CMK (cell line): ENCODE data around the gene YARS2.

ENCODE experiments used
- DNase-seq: peaks from one replicate; pipeline ENCODE4 v3.0.0-alpha.2; 2010; ENCODE audit warnings: low read depth

Gene YARS2

DNA sequence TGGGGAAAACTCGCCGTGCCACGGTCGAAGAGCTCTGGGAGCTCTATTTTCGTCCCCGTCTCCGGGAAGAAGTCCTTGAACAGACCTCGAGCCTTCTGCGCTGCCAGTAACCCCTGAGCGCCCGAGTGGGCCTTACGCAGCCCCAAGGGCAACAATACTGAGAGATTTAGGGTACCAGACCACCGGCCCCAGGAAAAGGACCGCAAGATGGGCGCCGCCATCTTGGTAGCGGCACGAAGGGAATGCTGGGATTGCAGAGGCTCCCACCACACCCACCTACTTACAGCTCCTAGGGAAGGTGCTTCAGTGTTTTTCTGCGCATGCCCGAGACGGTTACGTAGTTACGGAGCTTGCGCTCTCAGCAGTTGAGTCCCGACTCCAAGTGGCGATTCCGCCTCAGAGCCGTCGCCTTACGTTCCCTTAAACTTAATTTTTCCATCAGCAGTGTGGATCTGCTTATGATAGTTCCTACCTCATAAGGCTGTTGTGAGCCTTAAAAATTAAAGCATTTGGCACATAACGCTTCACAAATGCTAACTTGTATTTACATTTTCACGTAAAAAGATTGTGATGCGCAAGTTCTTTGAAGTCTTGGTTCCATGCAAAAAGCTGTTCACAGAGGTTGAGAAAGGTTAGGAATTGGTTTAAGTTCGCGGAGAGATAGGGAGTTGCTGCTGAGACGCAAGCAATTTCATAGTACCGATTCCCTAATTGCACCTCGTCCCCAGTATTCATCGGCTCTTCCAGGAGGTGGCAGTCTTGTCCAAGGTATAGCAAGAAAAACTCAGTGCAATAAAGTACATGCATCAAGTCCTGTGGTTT is at the start of gene YARS2:
TSS of gene YARS2 (minus strand) at position 244 of the 822 bp plus-strand sequence. CDS start at position 221, 23 bp downstream.
- peak; percentile 95 for DNase-seq

DNA sequence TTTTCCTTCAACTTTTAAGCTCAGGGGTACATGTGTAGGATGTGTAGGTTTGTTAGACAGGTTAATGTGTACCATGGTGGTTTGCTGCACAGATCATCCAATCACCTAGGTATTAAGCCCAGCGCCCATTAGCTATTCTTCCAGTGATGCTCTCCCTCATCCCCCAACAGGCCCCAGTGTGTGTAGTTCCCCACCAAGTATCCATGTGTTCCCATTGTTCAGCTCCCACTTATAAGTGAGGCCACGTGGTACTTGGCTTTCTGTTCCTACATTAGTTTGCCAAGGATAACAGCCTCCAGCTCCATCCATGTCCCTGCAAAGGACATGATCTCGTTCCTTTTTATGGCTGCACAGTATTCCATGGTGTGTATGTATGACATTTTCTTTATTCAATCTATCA is 48.6 kb upstream of the YARS2 start:
- no peak for DNase-seq

- DNase-seq: no peak
Measured at GRCh38 chr12:32801269-32801980, 45.7 kb upstream of the YARS2 start.

DNA sequence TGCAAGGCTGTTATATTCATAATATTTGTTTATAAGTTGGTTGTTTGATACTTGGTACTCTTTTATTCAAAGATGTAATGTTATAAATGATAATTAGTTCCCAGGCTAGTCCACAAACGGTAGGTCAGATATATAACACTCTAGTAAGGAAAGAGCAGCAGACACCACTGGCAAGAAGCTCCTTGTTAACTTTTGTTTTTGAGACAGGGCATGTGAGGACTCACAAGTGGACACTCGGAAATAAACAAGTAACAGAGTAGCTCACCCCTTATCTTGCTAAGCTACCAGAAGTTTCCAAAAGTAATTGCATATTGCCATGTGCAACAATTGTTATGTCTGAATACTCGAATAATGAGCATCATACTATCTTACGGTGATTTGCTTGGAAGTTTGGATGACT is 38.6 kb upstream of the YARS2 start:
- no peak for DNase-seq

DNA sequence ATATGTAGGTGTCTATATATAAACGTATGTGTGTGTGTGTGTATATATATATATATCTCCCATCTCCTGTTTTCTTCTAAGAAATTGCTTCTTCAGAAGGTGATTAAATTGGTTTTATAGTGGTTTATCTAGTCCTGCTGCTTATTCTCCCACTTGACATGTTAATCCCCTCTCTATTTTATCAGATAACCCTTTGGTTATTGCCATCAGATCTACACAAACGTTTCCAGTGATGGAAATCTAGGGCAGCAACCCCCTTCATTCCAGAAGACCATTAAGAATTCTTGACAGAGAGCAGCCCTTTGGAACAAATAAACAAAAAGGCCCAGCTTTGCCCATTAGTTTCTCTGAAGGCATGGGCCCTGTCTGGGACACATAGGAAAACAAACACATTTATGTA is 34.2 kb upstream of the YARS2 start:
- no peak for DNase-seq

- no peak for DNase-seq
Measured at GRCh38 chr12:32789446-32789845, 33.7 kb upstream of the YARS2 start.

- no peak for DNase-seq
Measured at GRCh38 chr12:32788405-32788804, 32.7 kb upstream of the YARS2 start.

- no peak for DNase-seq
Measured at GRCh38 chr12:32785557-32785956, 29.9 kb upstream of the YARS2 start.

- DNase-seq: no peak
Measured at GRCh38 chr12:32783029-32783428, 27.3 kb upstream of the YARS2 start.

DNA sequence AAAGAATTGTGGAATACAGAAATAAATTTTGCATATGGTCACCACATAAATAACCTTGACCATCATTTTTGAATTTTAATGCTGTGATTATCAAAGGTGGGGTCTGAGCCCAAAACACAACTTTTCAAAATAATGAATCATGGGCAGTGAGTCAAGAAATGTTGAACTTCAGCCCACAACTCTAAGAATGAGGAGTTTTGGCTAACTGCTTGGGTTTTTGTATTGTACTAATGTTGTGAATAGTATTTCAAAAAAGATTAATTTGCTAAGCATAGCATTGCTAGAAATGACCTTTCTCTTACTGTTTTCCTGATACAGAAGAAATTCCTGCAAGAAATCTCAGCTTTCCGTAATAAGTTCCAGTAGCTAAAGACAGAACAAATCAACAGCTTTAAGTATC is 24.4 kb upstream of the YARS2 start:
- no peak for DNase-seq

DNA sequence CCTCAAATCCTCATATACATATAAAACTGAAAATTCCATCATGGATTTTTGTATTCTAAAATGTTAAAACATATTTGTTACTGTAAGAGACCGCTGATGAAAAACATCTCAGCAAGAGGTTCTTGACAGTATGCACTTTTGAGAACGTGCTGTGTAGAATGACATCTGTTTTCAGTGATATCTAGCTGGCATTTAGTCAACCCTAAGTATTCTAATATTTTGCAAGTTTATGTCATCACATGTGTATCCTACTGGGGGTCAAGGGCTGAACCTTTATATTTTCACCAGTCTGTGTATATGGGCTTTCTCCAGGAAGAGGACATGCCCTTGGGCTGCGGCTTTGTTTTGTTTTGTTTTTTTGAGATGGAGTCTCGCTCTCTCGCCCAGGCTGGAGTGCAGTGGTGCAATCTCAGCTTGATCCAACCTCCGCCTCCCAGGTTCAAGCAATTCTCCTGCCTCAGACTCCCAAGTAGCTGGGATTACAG is 22.0 kb upstream of the YARS2 start:
- DNase-seq: no peak

DNA sequence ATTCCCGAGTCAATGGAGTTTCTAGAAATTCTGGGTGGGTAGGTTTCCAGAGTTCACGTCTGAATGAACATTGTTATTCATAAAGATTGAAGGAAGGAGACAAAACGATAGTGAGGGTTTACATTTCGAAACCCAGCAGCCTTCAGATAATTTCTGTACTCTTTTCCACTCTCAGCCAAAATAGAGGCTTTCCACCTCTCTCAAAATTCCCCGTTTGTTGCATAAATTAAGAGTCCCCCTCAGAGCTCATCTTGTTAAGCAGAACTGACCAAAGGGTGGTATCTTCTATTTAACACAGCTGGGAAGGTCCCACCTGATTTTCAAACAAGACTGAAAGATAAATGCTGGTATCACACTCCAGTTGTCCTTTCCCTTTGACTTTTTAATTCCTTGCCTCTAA is 21.5 kb upstream of the YARS2 start:
- no peak for DNase-seq

- no peak for DNase-seq
Measured at GRCh38 chr12:32776258-32776657, 20.6 kb upstream of the YARS2 start.

DNA sequence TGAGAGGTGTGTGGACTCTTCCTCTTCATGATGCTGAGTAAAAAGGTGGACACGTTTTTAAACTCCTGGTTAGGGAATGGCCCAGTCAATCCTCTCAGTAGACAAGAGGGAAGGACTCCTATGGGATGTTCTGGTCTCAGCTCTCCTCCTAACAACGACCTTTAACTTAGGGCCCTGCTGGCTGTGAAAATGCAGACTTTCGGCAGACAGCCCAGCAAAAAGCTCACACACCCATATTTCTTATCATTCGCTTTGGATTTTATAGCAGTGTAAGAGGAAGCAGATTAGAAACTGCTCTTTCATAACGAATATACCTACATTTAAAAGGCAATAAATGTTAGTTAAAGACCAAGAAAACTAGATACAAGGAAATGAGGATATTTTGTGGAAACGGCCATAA is 18.0 kb upstream of the YARS2 start:
- DNase-seq: no peak

- no peak for DNase-seq
Measured at GRCh38 chr12:32770141-32770540, 14.4 kb upstream of the YARS2 start.

GRCh38 chr12:32768518-32768917 is 12.8 kb upstream of the YARS2 start:
- no peak for DNase-seq

GRCh38 chr12:32765906-32766305 is 10.2 kb upstream of the YARS2 start:
- no peak for DNase-seq

DNA sequence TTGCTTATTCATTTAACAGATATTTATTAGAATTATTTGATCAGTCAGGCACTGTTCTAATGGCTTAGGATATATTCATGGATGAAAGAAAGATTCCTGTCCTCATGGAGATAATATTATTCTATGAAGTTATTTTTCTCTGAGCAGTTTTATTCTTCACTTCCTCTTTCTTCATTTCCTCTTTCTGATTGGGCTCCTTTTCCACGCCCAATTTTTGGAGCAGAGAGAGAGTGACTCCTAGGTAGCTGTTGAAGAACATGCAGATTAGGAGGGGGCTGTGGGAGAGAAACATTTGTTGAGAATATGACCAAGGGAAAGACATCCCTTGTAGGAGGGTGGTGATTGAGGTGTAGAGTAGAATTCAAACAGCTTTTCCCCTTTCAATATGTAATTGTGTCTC is 6.0 kb upstream of the YARS2 start:
- DNase-seq: no peak

DNA sequence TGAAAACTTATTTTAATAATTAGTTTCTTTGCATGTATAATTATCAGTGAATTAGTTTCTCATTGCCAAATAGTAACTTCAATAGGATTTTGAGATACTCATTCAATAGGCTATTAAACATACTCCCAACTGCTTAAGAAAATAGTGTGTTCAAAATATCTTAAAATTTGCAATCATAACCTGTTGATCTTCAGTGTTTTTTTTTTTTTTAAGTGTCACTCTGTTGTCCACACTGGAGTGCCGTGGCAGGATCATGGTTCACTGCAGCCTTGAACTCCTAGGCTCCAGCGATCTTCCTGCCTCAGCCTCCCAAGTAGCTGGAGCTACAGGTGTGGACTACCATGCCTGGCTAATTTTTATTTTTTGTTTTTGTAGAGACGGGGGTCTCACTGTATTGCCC is 1.5 kb upstream of the YARS2 start:
- no peak for DNase-seq

- no peak for DNase-seq
Measured at GRCh38 chr12:32756476-32757066, 874 bp upstream of the YARS2 start.

DNA sequence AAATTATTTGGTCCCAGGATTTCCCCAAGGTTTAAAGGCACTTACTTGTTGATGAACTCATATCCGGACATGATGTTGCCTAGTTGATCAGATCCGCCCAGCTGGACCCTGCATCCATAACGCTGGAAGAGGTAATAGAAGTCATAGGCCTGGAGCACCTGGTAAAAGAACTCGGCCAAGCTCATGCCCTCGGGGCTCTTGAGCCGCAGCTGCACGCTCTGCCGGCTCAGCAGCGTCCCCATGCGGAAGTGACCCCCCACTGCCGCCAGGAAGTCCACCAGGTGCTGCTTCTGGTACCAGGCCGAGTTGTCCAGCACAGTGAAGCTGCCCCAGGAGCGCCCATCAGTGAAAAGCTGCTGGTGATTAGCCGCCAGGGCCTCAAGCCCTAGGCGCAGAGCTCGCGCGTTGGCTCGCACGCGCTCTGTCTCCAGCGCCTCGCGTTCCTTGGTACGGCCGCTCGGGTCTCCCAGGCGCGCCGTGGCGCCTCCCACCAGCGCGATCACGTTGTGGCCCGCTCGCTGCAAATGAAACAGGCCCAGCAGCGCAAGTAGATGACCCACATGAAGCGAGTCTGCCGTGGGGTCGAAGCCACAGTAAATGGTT is 545 bp downstream of the YARS2 start:
- DNase-seq: peak; percentile 52

- no peak for DNase-seq
Measured at GRCh38 chr12:32754111-32754510, 1.6 kb downstream of the YARS2 start.

DNA sequence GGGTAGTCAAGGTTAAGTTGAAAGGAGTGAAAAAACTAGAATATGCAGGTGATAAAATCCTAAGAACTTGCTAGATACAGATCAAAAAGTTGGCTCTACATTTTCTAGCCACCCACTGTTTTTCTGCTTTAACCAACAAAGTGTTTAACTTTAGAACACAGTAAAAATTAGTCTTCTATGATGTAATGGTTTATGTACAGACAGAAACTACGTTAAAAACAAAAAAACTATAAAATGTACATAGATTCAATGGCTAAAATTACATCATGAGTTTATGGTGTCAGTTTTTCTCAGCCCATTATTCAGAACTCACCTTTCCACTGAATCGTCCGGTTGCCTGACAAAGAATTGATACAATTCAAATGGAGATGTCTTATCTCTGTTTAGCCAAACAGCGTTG is 2.1 kb downstream of the YARS2 start:
- no peak for DNase-seq
